T-helper 9 cell (primary cell): Measurements from ENCODE around the gene OBSL1.

Experiments used
- DNase-seq: peaks from one replicate; pipeline ENCODE4 v3.0.0-alpha.2; 2020
- total RNA-seq, 2 donors: gene quantifications; one replicate each; lab custom pipeline; 2026; lab: John Stamatoyannopoulos, UW

Gene OBSL1
- total RNA-seq, result 0.21 to 0.24 reads per million in 2 donors

GRCh38 chr2:219571311-219572236, at the start of gene OBSL1:
OBSL1 (minus strand) TSS chr2:219571539; CDS start chr2:219571232, 307 bp downstream.
- no peak for DNase-seq

- DNase-seq, result no peak
Measured at GRCh38 chr2:219620546-219620945, 49.2 kb upstream of the OBSL1 start.

- DNase-seq, result no peak
Measured at GRCh38 chr2:219619235-219619634, 47.9 kb upstream of the OBSL1 start.

GRCh38 chr2:219618733-219619122, 47.4 kb upstream of the OBSL1 start:
- DNase-seq, result no peak

GRCh38 chr2:219616550-219616949, 45.2 kb upstream of the OBSL1 start:
- no peak for DNase-seq

GRCh38 chr2:219615894-219616293, 44.6 kb upstream of the OBSL1 start:
- no peak for DNase-seq

- no peak for DNase-seq
Measured at GRCh38 chr2:219615036-219615435, 43.7 kb upstream of the OBSL1 start.

- no peak for DNase-seq
Measured at GRCh38 chr2:219614076-219614860, 42.9 kb upstream of the OBSL1 start.

- no peak for DNase-seq
Measured at GRCh38 chr2:219613461-219614070, 42.2 kb upstream of the OBSL1 start.

- DNase-seq, result no peak
Measured at GRCh38 chr2:219612577-219613286, 41.4 kb upstream of the OBSL1 start.

- no peak for DNase-seq
Measured at GRCh38 chr2:219611866-219612576, 40.7 kb upstream of the OBSL1 start.

- no peak for DNase-seq
Measured at GRCh38 chr2:219611306-219611705, 40.0 kb upstream of the OBSL1 start.

GRCh38 chr2:219609149-219609750, 37.9 kb upstream of the OBSL1 start:
- DNase-seq, result no peak

- no peak for DNase-seq
Measured at GRCh38 chr2:219608399-219608964, 37.1 kb upstream of the OBSL1 start.

- DNase-seq, result no peak
Measured at GRCh38 chr2:219607931-219608330, 36.6 kb upstream of the OBSL1 start.

GRCh38 chr2:219605607-219605954, 34.2 kb upstream of the OBSL1 start:
- DNase-seq, result no peak

GRCh38 chr2:219603771-219604170, 32.4 kb upstream of the OBSL1 start:
- no peak for DNase-seq

- no peak for DNase-seq
Measured at GRCh38 chr2:219598308-219599078, 27.2 kb upstream of the OBSL1 start.

GRCh38 chr2:219597552-219598307, 26.4 kb upstream of the OBSL1 start, which contains the start of gene STK11IP:
STK11IP (plus strand) TSS chr2:219597857; CDS start chr2:219598120, 263 bp downstream.
- DNase-seq, result peak; percentile 84
